HEK293 (cell line): Measurements from ENCODE around the gene KCNK2.

Source experiments
- CTCF ChIP-seq: fragments of 450-650 bp; formaldehyde crosslinking; IDR thresholded peaks from 2 replicates; pipeline ENCODE4 v1.5.1; 2016; ENCODE audit warnings: missing biosample characterization, missing genetic modification characterization
- TCF7L2 ChIP-seq: IDR thresholded peaks from 2 replicates; pipeline ENCODE4 v1.6.1; 2011; ENCODE audit warnings: low read depth, mild to moderate bottlenecking, inconsistent platforms, low read length, moderate library complexity, borderline replicate concordance
- ZBTB49 ChIP-seq: fragments of 450-650 bp; formaldehyde crosslinking; IDR thresholded peaks from 2 replicates; pipeline ENCODE4 v1.5.1; 2016; ENCODE audit warnings: missing biosample characterization, missing genetic modification characterization, low read depth
- ZNF140 ChIP-seq: fragments of 450-650 bp; formaldehyde crosslinking; IDR thresholded peaks from 2 replicates; pipeline ENCODE4 v1.5.1; 2016; ENCODE audit warnings: missing biosample characterization, missing genetic modification characterization
- ZNF18 ChIP-seq: fragments of 450-650 bp; formaldehyde crosslinking; IDR thresholded peaks from 2 replicates; pipeline ENCODE4 v1.5.1; 2016; ENCODE audit warnings: missing biosample characterization, missing genetic modification characterization
- ZNF350 ChIP-seq: fragments of 450-650 bp; formaldehyde crosslinking; IDR thresholded peaks from 2 replicates; pipeline ENCODE4 v1.5.0; 2017; ENCODE audit warnings: missing biosample characterization, mild to moderate bottlenecking, missing genetic modification characterization
- ZSCAN5A ChIP-seq: fragments of 450-650 bp; formaldehyde crosslinking; IDR thresholded peaks from 2 replicates; pipeline ENCODE4 v1.5.1; 2016; ENCODE audit warnings: missing biosample characterization, missing genetic modification characterization

GRCh38 chr1:215181518-215181917 is 99.0 kb downstream of the KCNK2 start:
- TF ChIP-seq ZSCAN5A (no peak), CTCF (tag by site-specific recombination) (no peak), ZNF18 (tag by site-specific recombination) (no peak), ZNF140 (tag by site-specific recombination) (no peak), TCF7L2 (no peak), ZBTB49 (no peak), ZNF350 (tag by site-specific recombination) (no peak)
